Activated CD4-positive, alpha-beta T cell treated with anti-CD3 and anti-CD28 coated beads for 48 hours (primary cell): ENCODE results near the gene GIMAP6.
A peak's percentile ranks its signal among the peaks of the same experiment; 100 is the strongest.
"Not testable (repeated sequence)": the region's sequence is repeated elsewhere in the genome, so short reads cannot be mapped to it uniquely, and the experiment has no call there.

ENCODE experiments used
- DNase-seq: peaks from one replicate; pipeline ENCODE4 v3.0.0-alpha.2; 2020

GIMAP6 gene

GRCh38 chr7:150631866-150632864 lies at the start of gene GIMAP6:
TSS of gene GIMAP6 (minus strand) at chr7:150632385. CDS start at chr7:150630142, 2,243 bp downstream.
- peak; percentile 56 for DNase-seq

DNA sequence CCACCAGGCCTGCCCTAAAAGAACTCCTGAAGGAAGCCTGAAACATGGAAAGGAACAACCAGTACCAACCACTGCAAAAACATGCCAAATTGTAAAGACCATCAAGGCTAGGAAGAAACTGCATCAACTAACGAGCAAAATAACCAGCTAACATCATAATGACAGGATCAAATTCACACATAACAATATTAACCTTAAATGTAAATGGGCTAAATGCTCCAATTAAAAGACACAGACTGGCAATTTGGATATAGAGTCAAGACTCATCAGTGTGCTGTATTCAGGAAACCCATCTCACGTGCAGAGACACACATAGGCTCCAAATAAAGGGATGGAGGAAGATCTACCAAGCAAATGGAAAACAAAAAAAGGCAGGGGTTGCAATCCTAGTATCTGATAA lies 48.2 kb upstream of the GIMAP6 start:
- DNase-seq, result not testable (repeated sequence)

DNA sequence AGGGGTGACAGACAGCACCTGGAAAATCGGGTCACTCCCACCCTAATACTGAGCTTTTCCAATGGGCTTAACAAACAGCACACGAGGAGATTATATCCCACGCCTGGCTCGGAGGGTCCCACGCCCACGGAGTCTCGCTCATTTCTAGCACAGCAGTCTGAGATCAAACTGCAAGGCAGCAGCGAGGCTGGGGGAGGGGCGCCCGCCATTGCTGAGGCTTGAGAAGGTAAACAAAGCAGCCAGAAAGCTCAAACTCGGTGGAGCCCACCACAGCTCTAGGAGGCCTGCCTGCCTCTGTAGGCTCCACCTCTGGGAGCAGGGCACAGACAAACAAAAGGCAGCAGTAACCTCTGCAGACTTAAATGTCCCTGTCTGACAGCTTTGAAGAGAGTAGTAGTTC lies 46.4 kb upstream of the GIMAP6 start:
- peak; percentile 74 for DNase-seq

DNA sequence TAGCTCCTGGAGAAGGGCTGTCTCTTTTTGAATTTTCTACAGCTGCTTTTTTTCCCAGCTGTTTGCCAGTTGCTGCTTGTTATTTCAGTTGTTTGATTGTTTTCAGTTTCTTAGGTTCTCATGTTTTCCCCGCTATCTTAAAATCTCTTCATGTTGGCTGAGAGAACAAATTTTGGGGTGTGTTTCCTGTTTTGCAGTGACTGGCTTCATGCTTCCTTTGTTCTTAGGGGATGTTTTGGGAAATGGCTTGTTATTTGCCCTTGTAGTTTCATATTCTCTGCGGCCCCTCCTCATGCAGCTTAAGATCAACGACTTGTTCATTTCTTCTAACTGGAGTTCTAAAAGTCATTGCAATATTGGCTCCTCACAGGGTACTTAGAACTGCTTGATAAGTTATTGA lies 44.7 kb upstream of the GIMAP6 start:
- not testable (repeated sequence) for DNase-seq

DNA sequence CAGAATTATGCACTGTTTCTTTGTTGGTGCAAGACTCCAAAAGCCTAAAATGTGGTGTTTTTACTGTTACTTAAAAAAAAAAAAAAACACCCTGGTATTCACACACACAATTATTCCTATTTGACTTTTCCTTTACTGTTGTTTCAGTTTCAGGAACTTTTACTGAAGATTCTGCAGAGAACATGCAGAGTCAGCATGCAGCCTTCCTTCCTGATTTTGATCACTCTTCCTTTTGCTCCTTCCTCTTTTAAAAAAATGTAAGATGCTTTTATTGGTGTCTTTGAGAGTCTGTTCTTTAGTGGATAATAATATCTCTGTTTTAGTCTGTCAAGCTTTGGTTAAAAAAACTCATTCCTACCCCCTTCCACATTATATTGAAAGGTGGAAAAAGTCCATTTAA lies 44.1 kb upstream of the GIMAP6 start:
- DNase-seq, result not testable (repeated sequence)

DNA sequence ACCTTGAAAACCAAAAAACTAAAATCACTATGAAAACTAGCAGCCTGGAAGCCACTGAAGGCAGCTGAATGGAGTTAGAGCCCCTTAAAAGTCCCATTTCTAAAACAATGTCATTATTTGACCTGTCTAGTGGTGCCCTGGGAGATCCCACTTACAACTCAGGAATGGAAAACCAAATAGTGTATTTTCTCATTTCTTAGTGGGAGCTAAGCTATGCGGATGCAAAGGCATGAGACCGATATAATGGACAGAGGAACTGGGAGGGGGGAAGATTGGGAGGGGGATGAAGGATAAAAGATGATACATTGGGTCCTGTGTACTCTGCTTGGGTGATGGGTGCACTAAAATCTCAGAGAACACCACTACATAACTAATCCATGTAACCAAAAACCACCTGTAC lies 43.5 kb upstream of the GIMAP6 start:
- no peak for DNase-seq

DNA sequence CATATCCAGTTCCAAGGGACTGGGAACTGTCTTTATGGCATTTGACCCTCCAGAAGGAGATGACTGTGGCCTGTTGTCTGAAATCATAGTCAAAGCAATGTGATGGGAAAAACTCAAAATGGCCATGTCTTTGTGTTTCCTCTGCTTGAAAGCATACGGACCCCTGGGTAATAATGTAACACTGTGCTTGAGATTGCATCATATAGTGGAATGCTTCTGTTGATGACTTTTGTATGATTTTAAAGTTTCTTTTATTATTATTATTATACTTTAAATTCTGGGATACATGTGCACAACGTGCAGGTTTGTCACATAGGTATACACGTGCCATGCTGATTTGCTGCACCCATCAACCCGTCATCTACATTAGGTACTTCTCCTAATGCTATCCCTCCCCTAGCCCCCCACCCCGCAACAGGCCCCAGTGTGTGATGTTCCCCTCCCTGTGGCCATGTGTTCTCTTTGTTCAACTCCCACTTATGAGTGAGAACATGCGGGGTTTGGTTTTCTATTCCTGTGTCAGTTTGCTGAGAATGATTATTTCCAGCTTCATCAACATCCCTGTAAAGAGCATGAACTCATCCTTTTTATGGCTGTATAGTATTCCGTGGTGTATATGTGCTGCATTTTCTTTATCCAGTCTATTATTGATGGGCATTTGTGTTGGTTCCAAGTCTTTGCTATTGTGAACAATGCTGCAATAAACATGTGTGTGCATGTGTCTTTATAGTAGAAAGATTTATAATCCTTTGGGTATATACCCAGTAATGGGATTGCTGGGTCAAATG lies 39.8 kb upstream of the GIMAP6 start:
- not testable (repeated sequence) for DNase-seq

DNA sequence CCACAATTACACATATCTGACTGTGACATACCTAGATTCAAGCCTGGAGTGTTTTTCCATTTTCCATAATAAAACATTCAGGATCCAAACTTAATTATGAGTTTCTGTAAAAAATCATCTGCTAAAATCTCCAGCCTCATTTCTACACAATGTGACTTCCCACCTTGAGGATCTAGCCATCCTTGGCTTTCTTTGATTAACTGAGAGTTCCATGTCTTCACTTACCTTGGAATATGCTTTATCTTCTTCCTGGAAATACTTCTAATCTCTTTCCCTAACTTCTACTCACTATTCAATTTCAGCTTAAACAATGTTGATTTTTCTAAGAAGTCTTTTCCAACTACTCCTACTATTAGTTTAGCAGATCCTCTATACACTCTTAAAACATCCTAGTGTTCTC lies 36.8 kb upstream of the GIMAP6 start:
- DNase-seq, result no peak

DNA sequence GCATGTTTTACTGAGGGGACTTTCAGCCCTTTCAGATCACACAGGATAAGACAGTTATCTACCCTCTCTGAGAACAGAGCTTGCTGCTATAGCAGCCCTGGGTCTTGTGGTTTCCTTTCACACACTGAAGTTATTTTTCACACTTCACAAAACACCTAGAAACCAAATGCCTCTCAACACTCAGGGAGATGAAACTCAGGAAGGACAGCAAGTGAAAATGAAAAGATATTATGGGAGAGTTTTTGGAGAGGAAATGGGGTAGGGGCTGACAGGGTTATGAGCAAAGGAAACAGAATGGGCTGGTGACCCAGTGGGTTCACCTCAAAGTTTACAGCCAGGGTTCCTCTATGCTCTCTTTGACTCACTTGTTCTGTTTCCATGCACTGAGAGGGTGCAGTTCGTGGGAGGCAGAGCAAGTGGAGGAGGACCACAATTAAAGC lies 36.3 kb upstream of the GIMAP6 start:
- peak; percentile 71 for DNase-seq

DNA sequence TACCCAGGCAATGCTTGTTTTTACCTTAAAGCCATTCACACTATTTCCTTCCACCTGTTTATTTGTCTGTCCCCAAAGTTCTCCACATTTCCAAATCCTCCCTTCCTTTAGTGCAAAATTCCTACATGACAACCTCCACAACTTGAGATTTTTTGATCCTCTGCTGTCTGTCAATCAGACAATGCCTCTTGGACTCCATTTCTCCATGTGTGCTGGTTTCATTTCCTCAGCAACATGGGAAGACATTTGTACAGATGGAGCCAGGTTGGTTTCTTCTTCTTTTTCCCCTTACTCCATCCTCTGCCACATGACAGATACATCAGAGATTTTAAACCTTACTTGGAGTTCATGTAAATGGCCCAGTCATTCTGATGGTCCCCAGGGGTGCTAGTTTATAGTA lies 34.2 kb upstream of the GIMAP6 start:
- DNase-seq, result no peak

DNA sequence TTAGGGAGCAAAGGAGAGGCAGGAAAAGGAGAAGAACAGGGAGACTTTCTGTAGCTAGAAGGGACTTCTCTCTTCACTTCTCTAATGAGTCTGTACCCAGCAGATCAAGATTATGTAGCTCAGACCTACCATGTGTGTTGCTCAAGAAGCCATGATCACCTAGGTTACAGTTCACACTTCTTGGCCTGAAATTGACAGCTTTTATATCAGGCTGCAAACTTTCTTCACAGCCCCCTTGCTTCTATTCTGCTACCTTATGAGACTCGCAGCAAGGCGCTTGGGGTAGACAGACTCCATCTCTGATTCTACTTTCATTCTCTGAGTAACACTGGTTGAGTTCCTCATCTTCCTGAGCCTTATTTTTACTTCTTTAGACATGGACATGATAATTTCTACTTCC lies 33.7 kb upstream of the GIMAP6 start:
- no peak for DNase-seq

DNA sequence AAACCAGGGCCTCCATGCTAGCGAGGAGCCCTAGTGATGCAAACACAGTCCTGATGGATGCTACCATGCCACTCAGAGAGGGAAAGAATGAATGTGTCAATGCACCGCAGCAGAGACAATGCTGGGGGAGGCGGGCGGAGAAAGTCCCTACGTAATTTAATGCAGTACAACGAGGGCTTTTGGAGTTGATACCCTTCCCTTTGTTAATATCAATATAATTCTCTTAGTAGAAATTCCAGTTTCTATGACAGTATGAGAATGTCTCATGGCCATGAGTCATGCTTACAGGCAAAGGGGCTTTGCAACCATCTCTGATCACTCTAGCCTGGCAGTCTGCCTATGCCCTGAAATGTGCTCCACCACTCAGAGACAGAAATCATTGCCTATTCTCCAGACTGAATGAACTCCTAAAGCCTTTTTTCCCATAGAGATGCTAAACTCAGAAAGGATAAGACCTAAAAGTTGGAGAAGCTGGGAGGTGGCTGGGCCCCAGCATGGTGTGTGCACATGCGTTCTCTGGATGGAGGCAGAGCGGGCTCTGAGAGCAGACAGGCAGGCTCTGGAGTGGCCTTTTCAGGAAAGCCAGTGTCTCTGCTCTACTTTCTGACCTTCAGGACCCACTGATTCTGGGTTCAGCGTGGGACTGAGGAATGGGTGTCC lies 33.0 kb upstream of the GIMAP6 start:
- peak; percentile 71 for DNase-seq

GRCh38 chr7:150663802-150664494 lies 31.8 kb upstream of the GIMAP6 start:
- no peak for DNase-seq

DNA sequence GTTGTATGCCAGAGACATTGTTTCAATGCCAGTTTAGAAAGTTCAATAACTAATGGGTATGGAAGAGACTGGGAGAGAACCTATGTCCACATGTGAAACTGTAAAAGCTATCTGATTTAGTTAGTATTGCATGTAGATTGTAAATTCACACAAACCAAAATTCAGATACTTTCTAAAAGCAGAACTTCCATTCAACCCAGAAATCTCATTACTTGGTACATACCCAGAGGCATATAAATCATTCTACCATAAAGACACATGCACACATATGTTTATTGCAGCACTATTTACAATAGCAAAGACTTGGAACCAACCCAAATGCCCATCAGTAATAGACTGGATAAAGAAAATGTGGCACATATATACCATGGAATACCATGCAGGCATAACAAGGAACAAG lies 30.6 kb upstream of the GIMAP6 start:
- DNase-seq, result not testable (repeated sequence)

GRCh38 chr7:150660939-150661613 lies 28.9 kb upstream of the GIMAP6 start:
- DNase-seq, result no peak

- DNase-seq, result no peak
These were observed 25.3 kb upstream of the GIMAP6 start for GRCh38 chr7:150657526-150657925.

GRCh38 chr7:150656047-150656446 lies 23.9 kb upstream of the GIMAP6 start:
- no peak for DNase-seq

DNA sequence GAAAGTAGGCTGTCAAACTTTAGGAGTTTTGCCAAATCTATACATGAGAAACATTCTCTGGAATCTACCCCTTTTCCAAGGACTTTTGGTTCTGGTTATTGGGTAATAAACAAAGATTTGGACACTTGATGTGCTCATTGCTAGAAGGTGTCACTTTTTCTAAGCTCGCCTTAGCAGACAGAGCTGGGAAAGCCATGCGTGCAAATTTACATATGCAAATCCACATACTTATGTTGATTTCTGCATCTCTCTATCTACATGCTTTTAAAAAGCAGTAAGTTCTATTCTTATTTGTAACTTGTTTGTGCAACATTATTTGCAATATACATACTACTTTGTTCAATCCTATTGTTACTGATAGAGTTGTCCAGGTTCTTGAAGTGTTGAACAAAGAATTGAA lies 22.5 kb upstream of the GIMAP6 start:
- no peak for DNase-seq

- DNase-seq, result no peak
These were observed 16.8 kb upstream of the GIMAP6 start for GRCh38 chr7:150649080-150649385.

GRCh38 chr7:150648353-150649079 lies 16.3 kb upstream of the GIMAP6 start:
- DNase-seq, result no peak

GRCh38 chr7:150645259-150646020 lies 13.3 kb upstream of the GIMAP6 start:
- no peak for DNase-seq
